OCI-M2 (cell line): Measurements from ENCODE around the gene HSPA1B.

Experiments used
- DNase-seq: peaks from one replicate; lab custom pipeline; 2025; ENCODE audit not compliant: unreplicated experiment; lab: John Stamatoyannopoulos, UW

Gene HSPA1B

GRCh38 chr6:31878726-31879125 is 51.2 kb downstream of the HSPA1B start, which contains the start of gene SLC44A4:
Gene SLC44A4 (minus strand): TSS chr6:31878997. CDS start chr6:31878980, 17 bp downstream.
- no peak for DNase-seq

- DNase-seq = no peak
Observed at GRCh38 chr6:31879143-31879542, 51.6 kb downstream of the HSPA1B start.
